Measurements from ENCODE around the gene NAB2. TPM values are rescaled to one million over a fixed set of nuclear protein-coding genes. Genes with fewer than 3 reads are reported as not detected.
A peak's percentile ranks its signal among the peaks of the same experiment; 100 is the strongest.
"Not testable (repeated sequence)": the region's sequence is repeated elsewhere in the genome, so short reads cannot be mapped to it uniquely, and the experiment has no call there.

The NAB2 gene
- total RNA-seq, 1 experiment from 2014 or later: 19.4 TPM

DNA sequence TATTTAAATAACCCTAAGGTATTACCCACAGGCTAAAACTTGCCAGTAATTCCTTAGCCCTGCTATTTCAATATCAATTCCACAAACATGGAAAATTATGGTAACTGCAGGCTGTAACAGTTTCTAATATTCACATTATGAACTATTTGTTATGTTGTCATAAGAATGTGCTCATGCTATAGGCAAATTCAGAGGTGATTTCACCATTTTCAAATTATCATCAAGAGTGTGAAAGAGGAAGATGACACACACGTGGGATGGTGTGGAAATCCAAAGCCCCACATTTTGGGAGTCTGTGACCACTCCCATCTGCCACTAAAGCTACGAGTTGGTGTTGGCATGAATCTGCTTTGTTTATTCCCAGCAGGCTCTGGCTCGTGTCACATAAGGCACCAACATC, 33.1 kb upstream of the NAB2 start:
- H3K36me3 ChIP-seq (ENCODE audit: insufficient read depth, low read length): peaks cover 53% of the 10 kb centered on the region
- no peaks in the 10 kb centered on the region for H4K20me1 ChIP-seq (ENCODE audit: insufficient read depth, low read depth, low read length)
- no peak overlapping the region for H3K4me2 ChIP-seq (ENCODE audit: low read depth, low read length, poor library complexity, severe bottlenecking)
- no peak overlapping the region for H3K27ac ChIP-seq (ENCODE audit: low read length)
- H3K4me3 ChIP-seq (ENCODE audit: low read length): no peak overlapping the region
- no peaks in the 10 kb centered on the region for H3K9me2 ChIP-seq (replicated peaks; ENCODE audit: insufficient read depth, low read length)
- no peak for DNase-seq
- H3K4me1 ChIP-seq (ENCODE audit: low read length): no peaks in the 10 kb centered on the region
- no peaks in the 10 kb centered on the region for H3K9me3 ChIP-seq (ENCODE audit: low read length)
- H2AFZ ChIP-seq (ENCODE audit: low read length): no peak overlapping the region
- H3K9ac ChIP-seq (ENCODE audit: low read length): no peak overlapping the region
- H3K79me2 ChIP-seq (ENCODE audit: low read length): no peaks in the 10 kb centered on the region
- H3K27me3 ChIP-seq (ENCODE audit: low read length): no peaks in the 10 kb centered on the region

DNA sequence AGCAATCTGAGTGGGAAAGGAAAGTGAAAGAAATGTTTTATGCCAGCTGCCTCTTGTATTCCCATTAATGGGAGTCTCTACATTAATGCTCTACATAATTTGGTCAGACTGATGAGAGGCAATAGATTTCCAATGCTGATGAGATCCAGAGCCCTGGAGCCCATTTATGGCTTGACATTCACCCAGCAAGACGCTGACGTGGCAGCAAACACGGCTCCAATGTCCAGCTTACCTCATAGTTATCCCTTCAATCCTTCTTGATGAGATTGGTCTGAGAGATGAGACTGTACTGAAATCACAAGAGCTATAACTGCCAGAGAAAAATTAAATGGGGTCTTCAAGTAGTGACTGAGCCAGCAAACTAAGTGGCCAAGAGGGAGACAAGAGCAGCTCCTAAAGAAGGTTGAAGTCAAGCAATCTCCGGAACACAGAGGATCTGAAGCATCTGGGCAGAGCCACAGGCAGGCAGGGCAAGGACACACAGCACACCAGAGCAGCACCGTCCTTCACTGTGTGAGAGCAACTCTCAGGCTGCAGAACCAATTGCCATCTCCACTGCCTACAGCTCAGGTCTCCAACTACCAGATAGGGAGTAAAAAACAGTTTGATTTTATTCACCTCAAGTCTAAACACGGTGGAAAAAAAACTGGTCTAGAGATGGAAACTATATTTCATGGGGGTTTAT, 31.7 kb upstream of the NAB2 start:
- Histone ChIP-seq H3K9me3 (ENCODE audit: low read length) (no peaks in the 10 kb centered on the region), H3K9me2 (replicated peaks; ENCODE audit: insufficient read depth, low read length) (no peaks in the 10 kb centered on the region), H4K20me1 (ENCODE audit: insufficient read depth, low read depth, low read length) (no peaks in the 10 kb centered on the region), H3K79me2 (ENCODE audit: low read length) (no peaks in the 10 kb centered on the region), H3K27me3 (ENCODE audit: low read length) (no peaks in the 10 kb centered on the region), H3K9ac (ENCODE audit: low read length) (no peak overlapping the region), H3K4me3 (ENCODE audit: low read length) (no peak overlapping the region), H3K36me3 (ENCODE audit: insufficient read depth, low read length) (peaks cover 59% of the 10 kb centered on the region), H3K27ac (ENCODE audit: low read length) (no peak overlapping the region), H3K4me1 (ENCODE audit: low read length) (no peaks in the 10 kb centered on the region), H2AFZ (ENCODE audit: low read length) (no peak overlapping the region), H3K4me2 (ENCODE audit: low read depth, low read length, poor library complexity, severe bottlenecking) (no peak overlapping the region)
- no peak for DNase-seq

DNA sequence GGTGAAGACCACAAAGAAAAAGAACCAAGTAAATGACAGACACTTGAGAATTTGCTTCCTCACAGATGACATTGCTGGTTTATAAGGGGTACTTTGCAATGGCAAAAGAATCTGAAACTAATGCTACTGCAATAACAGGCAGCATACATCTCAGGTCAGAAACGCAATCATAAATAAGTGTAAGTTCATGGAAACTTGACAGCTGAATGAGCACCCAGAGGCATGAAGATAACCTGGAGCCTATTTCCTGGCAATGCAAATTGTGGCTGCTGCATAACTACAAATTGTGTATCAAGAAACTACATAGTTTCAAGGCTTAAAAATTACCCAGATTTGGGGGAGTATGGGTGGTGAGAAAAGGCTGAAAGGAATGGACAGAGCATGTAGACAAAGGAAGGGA, 30.5 kb upstream of the NAB2 start:
- no peak overlapping the region for H3K27ac ChIP-seq (ENCODE audit: low read length)
- H3K9ac ChIP-seq (ENCODE audit: low read length): no peak overlapping the region
- H3K9me3 ChIP-seq (ENCODE audit: low read length): no peaks in the 10 kb centered on the region
- H3K9me2 ChIP-seq (replicated peaks; ENCODE audit: insufficient read depth, low read length): no peaks in the 10 kb centered on the region
- no peaks in the 10 kb centered on the region for H4K20me1 ChIP-seq (ENCODE audit: insufficient read depth, low read depth, low read length)
- no peak for DNase-seq
- H3K4me1 ChIP-seq (ENCODE audit: low read length): no peaks in the 10 kb centered on the region
- no peaks in the 10 kb centered on the region for H3K79me2 ChIP-seq (ENCODE audit: low read length)
- no peak overlapping the region for H3K4me3 ChIP-seq (ENCODE audit: low read length)
- H2AFZ ChIP-seq (ENCODE audit: low read length): no peak overlapping the region
- H3K27me3 ChIP-seq (ENCODE audit: low read length): no peaks in the 10 kb centered on the region
- no peak overlapping the region for H3K4me2 ChIP-seq (ENCODE audit: low read depth, low read length, poor library complexity, severe bottlenecking)
- H3K36me3 ChIP-seq (ENCODE audit: insufficient read depth, low read length): peaks cover 68% of the 10 kb centered on the region

DNA sequence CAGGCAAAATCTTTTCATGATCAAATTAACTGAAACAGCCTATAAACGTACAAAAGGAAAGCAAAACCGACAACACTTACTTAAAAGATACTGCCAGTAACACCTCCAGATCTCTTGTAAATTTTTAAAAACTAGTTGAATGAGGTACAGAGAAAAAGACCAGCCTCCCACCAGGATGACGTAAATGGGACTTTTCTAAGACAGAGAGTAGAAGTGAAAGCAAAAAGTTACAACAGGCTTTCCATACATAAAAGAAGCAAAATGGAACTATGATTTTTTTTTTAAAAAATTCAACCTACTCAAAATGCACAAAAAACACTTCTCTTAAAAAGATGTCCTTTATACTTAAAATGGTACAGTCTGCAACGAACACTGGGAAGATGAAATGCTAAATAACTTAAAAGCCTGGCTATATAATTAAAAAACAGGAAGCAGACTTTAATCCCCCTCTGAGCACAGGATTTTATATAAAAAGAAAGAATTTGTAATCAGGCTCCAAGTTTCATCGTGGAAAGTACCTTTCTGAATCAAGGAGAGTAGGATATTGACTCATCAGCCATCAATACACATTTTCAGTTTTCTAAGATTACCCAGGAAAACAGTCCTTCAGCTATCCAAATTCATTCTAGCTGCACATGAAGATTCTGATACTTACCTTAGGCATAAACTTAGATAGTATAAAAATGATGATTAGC, 24.8 kb upstream of the NAB2 start:
- no peaks in the 10 kb centered on the region for H3K27me3 ChIP-seq (ENCODE audit: low read length)
- no peak for DNase-seq
- H2AFZ ChIP-seq (ENCODE audit: low read length): no peak overlapping the region
- H3K27ac ChIP-seq (ENCODE audit: low read length): peak overlapping the region; percentile 67
- H3K9me3 ChIP-seq (ENCODE audit: low read length): no peaks in the 10 kb centered on the region
- H3K9me2 ChIP-seq (replicated peaks; ENCODE audit: insufficient read depth, low read length): no peaks in the 10 kb centered on the region
- H3K9ac ChIP-seq (ENCODE audit: low read length): peak overlapping the region; percentile 26; the same call in 1 of the 2 replicates
- H3K4me1 ChIP-seq (ENCODE audit: low read length): peaks cover 16% of the 10 kb centered on the region
- H3K36me3 ChIP-seq (ENCODE audit: insufficient read depth, low read length): peaks cover 63% of the 10 kb centered on the region
- H3K4me2 ChIP-seq (ENCODE audit: low read depth, low read length, poor library complexity, severe bottlenecking): peak overlapping the region; percentile 18
- no peaks in the 10 kb centered on the region for H4K20me1 ChIP-seq (ENCODE audit: insufficient read depth, low read depth, low read length)
- peaks cover 2% of the 10 kb centered on the region; the same call in 1 of the 2 replicates for H3K79me2 ChIP-seq (ENCODE audit: low read length)
- no peak overlapping the region for H3K4me3 ChIP-seq (ENCODE audit: low read length)

DNA sequence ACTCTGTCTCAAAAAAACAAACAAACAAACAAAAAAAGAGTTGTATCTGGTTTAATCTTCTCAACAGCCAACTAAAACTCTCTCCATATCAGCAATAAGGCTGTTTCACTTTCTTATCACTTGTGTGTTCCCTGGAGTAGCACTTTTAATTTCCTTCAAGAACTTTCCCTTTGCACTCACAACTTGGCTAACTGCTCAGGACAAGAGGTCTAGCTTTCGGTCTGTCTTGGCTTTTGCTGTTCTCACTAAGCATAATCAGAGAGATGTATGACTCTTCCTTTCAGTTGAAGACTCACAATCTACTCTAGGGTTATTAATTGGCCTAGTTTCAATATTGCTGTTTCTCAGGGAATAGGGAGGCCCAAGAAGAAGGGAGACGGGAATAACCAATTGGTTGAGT, 22.7 kb upstream of the NAB2 start:
- H3K27ac ChIP-seq (ENCODE audit: low read length): no peak overlapping the region
- peaks cover 63% of the 10 kb centered on the region; the same call in 1 of the 2 replicates for H3K36me3 ChIP-seq (ENCODE audit: insufficient read depth, low read length)
- H3K4me1 ChIP-seq (ENCODE audit: low read length): peaks cover 23% of the 10 kb centered on the region
- H3K9me3 ChIP-seq (ENCODE audit: low read length): no peaks in the 10 kb centered on the region
- H4K20me1 ChIP-seq (ENCODE audit: insufficient read depth, low read depth, low read length): no peaks in the 10 kb centered on the region
- H3K27me3 ChIP-seq (ENCODE audit: low read length): no peaks in the 10 kb centered on the region
- H3K9me2 ChIP-seq (replicated peaks; ENCODE audit: insufficient read depth, low read length): no peaks in the 10 kb centered on the region
- peaks cover 8% of the 10 kb centered on the region; the same call in 1 of the 2 replicates for H3K79me2 ChIP-seq (ENCODE audit: low read length)
- H2AFZ ChIP-seq (ENCODE audit: low read length): no peak overlapping the region
- no peak overlapping the region for H3K9ac ChIP-seq (ENCODE audit: low read length)
- no peak overlapping the region for H3K4me2 ChIP-seq (ENCODE audit: low read depth, low read length, poor library complexity, severe bottlenecking)
- no peak for DNase-seq
- H3K4me3 ChIP-seq (ENCODE audit: low read length): no peak overlapping the region

DNA sequence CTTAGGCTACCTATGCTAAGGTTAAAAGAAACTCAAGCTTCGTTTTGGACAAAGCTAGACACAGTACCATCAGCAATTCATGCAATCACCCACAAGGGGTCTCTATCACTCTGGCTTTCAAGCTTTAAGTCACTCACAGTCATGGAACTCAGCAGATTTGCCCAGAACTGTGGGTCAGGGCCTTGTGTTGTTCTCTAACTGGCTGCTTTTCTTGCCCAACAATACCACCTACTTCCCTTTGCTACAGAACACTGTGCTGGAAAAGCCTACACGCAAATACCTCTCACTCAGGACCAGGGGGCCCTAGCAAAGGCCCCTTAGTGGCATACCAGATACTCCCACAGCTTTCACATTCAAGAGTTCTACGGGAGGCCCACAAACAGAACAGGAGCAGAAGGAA, 19.4 kb upstream of the NAB2 start:
- H3K4me3 ChIP-seq (ENCODE audit: low read length): no peak overlapping the region
- H3K4me2 ChIP-seq (ENCODE audit: low read depth, low read length, poor library complexity, severe bottlenecking): no peak overlapping the region
- peaks cover 52% of the 10 kb centered on the region; the same call in 1 of the 2 replicates for H3K36me3 ChIP-seq (ENCODE audit: insufficient read depth, low read length)
- peaks cover 33% of the 10 kb centered on the region for H3K4me1 ChIP-seq (ENCODE audit: low read length)
- no peaks in the 10 kb centered on the region for H3K9me2 ChIP-seq (replicated peaks; ENCODE audit: insufficient read depth, low read length)
- H3K9ac ChIP-seq (ENCODE audit: low read length): peak overlapping the region; percentile 36
- H3K79me2 ChIP-seq (ENCODE audit: low read length): peaks cover 27% of the 10 kb centered on the region
- H3K27ac ChIP-seq (ENCODE audit: low read length): peak overlapping the region; percentile 56
- no peaks in the 10 kb centered on the region for H4K20me1 ChIP-seq (ENCODE audit: insufficient read depth, low read depth, low read length)
- peak; percentile 92 for DNase-seq
- no peaks in the 10 kb centered on the region for H3K9me3 ChIP-seq (ENCODE audit: low read length)
- no peaks in the 10 kb centered on the region for H3K27me3 ChIP-seq (ENCODE audit: low read length)
- H2AFZ ChIP-seq (ENCODE audit: low read length): no peak overlapping the region

DNA sequence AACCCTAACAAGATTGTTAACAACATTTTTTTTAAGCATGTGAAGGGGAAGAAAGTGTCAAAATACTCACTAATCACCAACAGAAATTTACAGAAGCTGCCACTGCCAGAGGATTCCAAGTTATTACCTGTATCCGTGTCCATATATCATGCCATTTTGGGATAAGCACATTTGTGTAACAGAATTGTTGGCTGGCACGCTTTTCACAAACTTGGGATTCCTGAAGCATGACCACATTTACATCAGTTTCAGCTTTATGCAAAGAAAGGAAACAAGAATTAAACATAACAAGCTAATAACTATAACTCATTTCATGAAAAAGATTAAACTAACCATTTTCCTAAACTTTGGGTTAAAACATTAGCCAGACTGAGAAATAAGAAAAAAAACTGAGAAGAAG, 16.3 kb upstream of the NAB2 start:
- Histone ChIP-seq H2AFZ (ENCODE audit: low read length) (no peak overlapping the region), H3K27ac (ENCODE audit: low read length) (peak overlapping the region; percentile 63), H3K4me2 (ENCODE audit: low read depth, low read length, poor library complexity, severe bottlenecking) (peak overlapping the region; percentile 39), H3K79me2 (ENCODE audit: low read length) (peaks cover 49% of the 10 kb centered on the region), H3K9me2 (replicated peaks; ENCODE audit: insufficient read depth, low read length) (no peaks in the 10 kb centered on the region), H3K36me3 (ENCODE audit: insufficient read depth, low read length) (peaks cover 47% of the 10 kb centered on the region), H3K27me3 (ENCODE audit: low read length) (no peaks in the 10 kb centered on the region), H4K20me1 (ENCODE audit: insufficient read depth, low read depth, low read length) (no peaks in the 10 kb centered on the region), H3K9me3 (ENCODE audit: low read length) (no peaks in the 10 kb centered on the region), H3K9ac (ENCODE audit: low read length) (0 out of 2 replicates have a peak overlapping the region, but pooled peaks have one; percentile 19), H3K4me1 (ENCODE audit: low read length) (peaks cover 28% of the 10 kb centered on the region), H3K4me3 (ENCODE audit: low read length) (no peak overlapping the region)
- DNase-seq: no peak

DNA sequence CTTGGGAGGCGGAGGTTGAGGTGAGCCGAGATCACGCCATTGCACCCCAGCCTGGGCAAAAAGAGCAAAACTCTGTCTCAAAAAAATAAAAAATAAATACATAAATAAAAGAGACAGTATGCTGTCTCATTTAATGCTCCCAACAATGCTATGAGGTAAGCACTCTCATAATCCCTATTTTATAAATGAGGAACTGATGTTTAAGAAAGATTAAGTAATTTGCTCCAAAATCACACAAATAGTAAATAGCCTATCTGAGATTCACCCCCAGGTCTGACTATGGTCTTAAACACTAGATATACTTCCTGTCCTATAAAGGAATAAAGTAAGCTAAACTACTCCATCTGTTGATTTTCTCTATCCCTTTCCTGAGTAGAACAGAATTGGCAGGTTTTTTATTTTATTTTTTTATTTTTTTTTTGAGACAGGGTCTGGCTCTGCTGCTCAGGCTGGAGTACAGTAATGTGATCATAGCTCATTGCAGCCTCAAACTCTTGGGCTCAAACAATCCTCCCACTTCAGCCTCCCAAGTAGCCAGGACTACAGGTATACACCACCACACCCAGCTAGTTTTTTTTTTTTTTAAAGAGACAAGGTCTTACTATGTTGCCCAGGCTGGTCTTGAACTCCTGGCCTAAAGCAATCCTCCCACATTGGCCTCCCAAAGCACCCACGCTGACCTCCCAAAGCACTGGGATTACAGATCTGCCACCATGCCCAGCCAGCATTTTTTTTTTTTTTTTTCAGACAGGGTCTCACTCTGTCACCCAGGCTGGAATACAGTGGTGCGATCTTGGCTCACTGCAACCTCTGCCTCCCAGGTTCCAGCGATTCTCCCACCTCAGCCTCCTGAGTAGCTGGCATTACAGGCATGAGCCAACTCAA, 15.1 kb upstream of the NAB2 start:
- Histone ChIP-seq H3K27ac (ENCODE audit: low read length) (peak overlapping the region; percentile 63), H3K4me2 (ENCODE audit: low read depth, low read length, poor library complexity, severe bottlenecking) (peak overlapping the region; percentile 39), H3K4me1 (ENCODE audit: low read length) (peaks cover 28% of the 10 kb centered on the region), H3K79me2 (ENCODE audit: low read length) (peaks cover 57% of the 10 kb centered on the region), H3K36me3 (ENCODE audit: insufficient read depth, low read length) (peaks cover 38% of the 10 kb centered on the region)
- H3K4me3 ChIP-seq (ENCODE audit: low read length); H3K9me3 ChIP-seq (ENCODE audit: low read length); H3K27me3 ChIP-seq (ENCODE audit: low read length); H3K9me2 ChIP-seq (replicated peaks; ENCODE audit: insufficient read depth, low read length); H2AFZ ChIP-seq (ENCODE audit: low read length); H3K9ac ChIP-seq (ENCODE audit: low read length); H4K20me1 ChIP-seq (ENCODE audit: insufficient read depth, low read depth, low read length); DNase-seq: not testable (repeated sequence)

All from Karpas-422 (cell line).